HK-2 (cell line): ENCODE measurements around the gene DMRTB1.

Source experiments
- DNase-seq: peaks from one replicate; pipeline ENCODE4 v3.0.0-alpha.2; 2018; ENCODE audit not compliant: unreplicated experiment

DMRTB1 gene

DNA sequence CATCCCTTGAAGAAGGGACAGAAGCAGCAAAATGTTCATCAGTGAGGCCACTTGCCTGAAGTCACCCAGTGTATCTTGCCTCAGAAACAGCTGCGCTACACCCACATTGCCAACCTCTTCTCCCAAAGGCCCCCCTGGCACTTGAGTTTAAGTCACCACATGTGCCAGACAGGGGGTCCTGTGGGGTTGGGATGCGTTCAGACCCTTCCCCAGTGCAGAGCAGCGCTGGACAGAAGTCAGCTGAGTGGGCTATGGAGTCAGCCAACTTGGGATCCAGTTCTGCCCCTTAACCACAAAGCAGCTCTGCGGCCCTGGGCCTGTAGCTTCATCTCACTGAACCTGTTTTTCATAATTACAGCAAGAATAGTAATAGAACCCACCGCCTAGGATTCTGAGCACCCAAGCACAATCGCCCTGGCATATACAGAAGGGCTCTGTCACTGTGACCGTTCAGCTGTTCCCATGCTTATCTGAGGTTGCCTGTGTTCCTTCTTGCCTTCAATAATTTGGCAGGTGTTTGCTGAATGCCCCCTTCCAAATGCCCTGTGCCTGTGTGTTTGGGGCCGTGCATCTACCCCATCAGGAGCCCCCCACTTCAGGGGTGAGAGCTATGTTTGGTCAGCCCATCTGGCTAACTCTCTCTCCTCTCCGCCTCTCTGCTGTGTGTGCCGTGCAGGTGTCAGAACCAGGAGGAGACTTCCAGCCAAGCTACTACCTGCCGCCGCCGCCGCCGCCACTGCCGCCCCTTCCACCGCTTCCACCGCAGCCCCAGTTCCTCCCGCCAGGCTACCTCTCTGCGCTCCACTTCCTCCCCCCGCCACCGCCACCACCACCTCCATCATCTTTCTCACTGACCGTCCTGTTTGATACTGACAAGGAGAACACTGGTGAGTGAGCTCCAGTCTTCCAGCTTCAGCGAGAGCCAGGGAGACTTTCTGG is 5.0 kb downstream of the DMRTB1 start:
- no peak for DNase-seq

DNA sequence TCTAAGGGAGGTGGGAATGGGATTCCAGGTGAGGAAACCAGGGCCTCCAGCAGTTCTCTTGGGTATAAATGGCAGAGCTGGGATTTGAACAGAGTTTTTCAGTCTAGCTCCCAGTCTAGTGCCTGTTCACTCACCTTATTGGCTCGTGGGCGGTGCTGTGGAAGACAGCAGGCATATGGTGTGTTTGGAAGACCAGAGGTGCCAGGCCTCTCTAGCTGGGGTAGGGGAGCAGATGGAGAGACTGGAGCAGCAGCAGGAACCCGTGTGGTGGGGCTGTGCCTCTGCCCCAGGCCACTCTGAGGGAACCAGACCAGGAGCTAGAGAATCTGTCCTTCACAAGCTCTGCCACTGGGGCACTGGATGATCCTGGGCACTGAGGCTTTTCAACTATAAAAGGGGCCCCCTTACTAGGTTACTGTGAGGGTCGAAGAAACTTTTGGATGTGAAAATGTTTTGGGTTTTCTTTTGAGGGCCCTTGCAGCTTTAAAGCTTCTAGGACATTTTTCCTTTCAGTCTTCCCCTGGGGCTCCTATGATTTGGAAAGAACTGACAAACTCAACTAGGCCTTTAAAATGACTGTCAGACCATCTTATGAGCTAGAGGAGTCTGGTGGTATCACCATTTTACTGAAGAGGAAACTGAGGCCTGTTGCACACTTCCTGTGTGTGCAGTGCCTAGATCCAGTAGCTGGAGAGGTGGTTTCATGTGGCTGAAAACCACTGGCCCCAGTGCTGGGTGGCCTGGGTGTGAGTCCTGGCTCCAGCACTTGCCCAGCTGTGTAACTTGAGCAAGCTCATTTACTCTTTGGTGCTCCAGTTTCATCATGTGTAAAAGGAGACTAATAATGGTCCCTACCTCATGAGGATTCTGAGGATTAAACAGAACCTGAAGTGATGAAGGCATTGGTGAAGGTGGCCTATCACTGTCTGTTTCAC is 6.1 kb downstream of the DMRTB1 start:
- DNase-seq, result no peak

- DNase-seq, result no peak
These were observed 8.2 kb downstream of the DMRTB1 start for GRCh38 chr1:53467391-53467790.

DNA sequence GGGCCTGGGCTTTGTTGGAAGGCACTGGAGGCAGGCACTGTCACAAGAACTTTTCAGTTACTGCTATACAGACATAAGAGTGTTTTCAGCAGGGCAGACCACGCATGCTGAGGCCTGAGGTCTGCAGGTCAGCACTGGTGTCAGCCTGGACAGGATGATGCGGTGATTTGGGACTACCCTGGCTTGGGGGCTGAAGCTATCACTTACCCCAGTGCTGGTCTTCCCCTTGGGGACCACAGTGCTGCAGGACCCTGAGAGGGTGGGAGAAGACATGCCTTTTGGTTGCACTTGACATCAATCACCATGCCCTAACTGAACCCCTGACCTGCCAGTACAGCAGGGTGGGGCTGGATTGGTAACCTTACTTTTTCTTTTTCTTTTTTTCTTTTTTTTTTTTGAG is 9.2 kb downstream of the DMRTB1 start:
- DNase-seq, result no peak

- no peak for DNase-seq
These were observed 10.2 kb downstream of the DMRTB1 start for GRCh38 chr1:53469373-53469772.

DNA sequence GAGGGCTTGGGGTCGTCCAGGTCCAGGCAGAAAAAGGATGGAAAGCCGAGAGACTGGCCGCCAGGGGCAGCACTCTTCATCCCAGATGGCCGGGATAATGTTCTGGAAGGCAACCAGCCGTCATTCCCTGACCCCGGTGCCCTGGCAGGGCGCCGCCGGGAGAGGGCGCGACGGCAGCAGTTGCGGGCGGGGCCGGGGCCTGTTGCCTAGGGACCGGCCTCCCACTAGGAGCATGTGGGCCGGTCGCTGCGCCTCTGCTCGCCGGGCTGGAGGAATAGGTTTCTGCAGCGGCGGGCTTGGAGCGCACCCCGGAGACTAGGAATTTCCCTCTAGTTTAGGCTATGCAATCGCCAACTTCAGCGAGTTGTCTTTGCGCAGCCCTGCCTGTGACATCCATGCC is 11.0 kb downstream of the DMRTB1 start:
- no peak for DNase-seq

- DNase-seq, result no peak
These were observed 11.4 kb downstream of the DMRTB1 start for GRCh38 chr1:53470584-53470983.

DNA sequence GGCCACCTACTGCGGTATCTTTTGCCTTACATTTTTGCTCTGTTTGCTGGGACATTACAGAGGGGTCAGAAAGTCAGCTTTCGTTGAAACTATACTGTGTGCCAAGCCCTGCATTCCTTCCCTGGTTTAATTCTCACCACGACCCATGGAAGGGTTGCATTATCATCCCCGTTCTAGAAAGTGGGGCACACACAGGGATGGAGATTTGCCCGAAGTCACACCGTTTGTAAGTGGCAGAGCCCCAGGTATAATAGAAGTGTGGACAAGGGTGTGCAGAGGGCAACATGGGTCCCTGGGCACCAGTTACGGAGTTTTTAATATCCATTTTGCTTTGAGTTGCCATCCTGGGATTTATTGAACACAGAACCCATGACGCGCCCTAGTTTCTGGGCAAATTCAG is 11.8 kb downstream of the DMRTB1 start:
- DNase-seq, result no peak

GRCh38 chr1:53473463-53473862 is 14.3 kb downstream of the DMRTB1 start:
- no peak for DNase-seq

- DNase-seq, result no peak
These were observed 16.5 kb downstream of the DMRTB1 start for GRCh38 chr1:53475664-53476063.

DNA sequence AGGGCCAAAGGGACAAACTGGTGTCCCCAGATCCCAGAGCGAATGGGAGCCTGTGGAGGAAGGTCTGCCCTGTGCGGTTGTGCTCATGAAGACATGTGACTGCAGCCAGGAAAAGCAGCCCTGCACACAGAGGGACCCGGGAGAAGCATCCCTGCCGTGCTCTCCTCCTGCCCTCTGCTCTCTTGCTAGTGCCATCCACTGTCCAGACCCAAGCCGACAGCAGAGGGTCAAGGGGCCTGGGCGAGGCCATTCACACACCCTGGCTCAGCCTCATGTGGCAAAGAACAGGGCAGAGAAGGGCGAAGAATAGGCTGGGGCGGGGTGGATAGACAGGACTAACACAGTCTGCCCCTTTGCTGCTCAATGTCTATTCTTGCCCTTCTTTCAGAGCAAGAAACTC is 17.4 kb downstream of the DMRTB1 start:
- no peak for DNase-seq

DNA sequence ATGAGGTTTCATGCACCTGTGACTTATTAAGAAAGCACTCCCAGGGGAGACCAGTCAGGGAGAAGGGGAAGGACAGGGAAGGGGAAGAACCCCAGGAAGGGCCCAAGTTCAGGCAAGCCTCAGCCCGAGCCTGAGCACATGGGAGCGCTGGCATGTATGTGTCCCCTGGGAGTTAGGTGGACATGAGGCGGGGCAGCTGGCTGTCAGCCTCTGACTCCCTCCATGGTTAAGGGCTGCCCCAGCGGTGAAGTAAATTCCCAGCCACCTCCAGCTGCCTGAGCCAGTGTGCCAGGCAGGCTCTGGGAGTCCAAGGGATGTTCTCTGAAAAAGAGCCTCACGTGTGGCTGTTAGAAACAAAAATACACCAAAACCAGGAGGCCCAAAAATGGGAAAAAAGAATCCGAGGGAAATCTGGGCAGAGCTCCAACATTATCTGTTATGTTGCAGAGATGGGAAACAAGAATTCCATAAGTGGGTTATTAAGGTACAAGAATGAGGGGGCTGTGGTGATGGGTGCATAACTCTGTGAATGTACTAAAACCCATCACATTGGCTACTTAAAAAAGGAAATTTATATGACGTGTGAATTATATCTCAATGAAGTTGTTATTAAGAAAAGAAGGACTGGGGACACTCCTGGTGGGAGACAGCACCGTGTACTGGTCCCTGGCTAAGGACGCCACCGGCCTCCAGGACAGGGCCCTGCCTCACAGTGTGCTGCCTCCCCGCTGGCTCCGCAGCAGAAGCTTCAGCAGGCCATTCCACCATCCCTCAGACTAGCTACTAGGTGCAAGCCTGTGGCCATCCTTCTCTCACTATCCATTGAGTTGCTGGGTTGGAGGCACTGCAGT is 18.7 kb downstream of the DMRTB1 start:
- DNase-seq, result no peak

DNA sequence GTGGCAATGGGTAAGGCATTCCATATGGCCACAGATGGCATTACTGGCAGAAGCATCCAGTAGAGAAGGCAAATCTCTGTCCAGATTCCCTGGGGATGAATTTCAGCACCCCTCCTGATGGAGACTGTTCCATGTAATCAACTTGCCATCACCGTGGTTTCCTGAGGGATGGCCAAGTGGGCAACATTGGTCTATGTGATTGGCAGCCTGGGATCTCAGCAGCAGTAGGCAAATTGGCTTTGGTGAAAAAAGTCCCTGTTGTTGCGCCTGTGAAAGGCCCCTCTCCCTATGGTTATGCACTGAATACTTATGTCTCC is 19.3 kb downstream of the DMRTB1 start:
- no peak for DNase-seq

DNA sequence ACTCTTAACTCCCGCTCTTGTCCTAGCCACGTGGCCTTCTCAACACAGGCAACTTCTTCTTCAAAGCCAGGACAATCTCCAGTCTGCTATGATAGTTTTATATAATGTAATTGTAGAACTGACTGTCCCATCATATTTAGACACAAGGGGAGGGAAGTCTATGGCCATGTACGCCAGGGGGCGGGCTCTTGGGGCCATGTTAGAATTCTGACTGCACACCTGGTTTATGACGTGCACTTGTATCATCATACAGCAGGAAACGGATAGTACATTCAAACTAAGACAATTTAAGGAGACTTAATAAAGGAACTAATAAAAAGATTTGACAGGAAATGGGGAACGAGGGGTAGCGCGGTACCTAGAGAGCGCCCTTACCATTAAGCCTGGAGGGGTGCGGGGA is 21.5 kb downstream of the DMRTB1 start:
- DNase-seq, result no peak

DNA sequence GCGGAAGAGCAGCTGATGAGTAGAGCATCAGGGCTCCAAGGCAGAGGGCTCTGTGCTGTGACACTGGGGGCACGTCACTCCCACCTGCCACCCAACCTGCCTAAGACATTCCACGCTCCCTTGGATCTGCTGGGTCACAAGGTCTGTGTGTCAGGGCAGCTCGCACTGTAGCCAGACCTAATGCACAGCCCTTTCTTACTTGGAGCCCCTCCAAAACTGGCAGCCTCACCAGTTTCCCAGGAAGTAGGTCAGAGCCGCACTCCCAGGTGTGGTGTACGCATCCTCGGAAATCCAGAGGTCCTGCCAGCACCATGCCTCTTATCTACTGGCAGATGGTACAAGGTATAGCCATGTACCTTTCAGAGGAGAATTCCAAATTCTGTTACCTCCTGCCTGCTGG is 22.3 kb downstream of the DMRTB1 start:
- DNase-seq, result no peak

DNA sequence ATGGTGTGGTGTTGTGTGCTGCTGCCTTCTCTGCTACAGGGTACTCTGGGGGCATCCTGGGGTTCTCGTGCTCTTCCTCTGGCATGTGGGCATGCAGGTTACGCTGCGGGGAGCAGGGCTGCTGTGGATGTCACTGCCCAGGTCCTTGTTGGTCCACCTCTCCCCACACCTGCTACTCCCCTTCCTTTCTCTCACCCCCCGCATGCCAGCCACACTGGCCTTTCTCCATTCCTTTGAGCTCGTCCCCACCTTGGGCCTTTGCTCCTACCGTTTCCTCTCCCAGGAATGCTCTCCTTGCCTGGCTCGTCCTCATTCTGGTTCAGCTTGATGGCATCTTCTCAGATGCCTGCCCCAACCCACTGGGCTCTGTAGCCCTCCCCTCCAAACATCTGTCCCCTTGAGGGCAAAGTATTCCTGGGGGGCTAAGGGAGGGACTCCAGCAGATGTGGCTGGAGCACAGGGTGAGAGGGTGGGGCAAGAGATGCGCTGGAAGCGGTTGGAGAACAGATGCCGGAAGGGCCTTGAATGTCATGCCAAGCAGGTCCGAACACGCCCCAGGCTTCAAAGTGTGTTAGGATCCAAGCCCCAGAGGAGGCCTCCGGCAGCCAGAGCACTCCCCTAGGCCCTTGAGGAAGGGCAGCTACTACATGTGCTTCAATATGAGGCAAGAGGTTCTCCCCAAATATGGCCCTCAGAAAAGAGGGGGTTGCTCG is 23.4 kb downstream of the DMRTB1 start:
- no peak for DNase-seq

GRCh38 chr1:53483170-53483569 is 24.0 kb downstream of the DMRTB1 start:
- DNase-seq, result no peak

DNA sequence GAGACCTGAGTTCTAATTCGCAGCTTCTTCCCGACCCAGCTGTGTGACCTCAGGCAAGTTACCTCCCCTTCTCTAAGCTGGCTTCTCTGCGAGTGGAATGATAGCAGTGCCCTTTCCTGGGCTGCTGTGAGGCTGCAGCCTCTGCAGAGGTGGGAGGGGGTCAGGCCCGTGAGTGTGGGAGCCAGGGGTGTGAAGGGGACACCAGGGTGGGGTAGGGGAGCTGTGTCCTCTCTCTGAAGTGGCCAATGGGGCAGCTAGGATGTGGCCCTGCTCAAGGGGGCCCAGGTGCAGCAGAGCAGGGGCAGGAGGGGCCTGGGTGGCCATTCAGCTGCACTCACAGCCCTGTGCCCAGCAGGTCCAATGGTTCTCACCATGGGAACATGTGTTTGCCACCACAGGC is 24.5 kb downstream of the DMRTB1 start:
- no peak for DNase-seq

DNA sequence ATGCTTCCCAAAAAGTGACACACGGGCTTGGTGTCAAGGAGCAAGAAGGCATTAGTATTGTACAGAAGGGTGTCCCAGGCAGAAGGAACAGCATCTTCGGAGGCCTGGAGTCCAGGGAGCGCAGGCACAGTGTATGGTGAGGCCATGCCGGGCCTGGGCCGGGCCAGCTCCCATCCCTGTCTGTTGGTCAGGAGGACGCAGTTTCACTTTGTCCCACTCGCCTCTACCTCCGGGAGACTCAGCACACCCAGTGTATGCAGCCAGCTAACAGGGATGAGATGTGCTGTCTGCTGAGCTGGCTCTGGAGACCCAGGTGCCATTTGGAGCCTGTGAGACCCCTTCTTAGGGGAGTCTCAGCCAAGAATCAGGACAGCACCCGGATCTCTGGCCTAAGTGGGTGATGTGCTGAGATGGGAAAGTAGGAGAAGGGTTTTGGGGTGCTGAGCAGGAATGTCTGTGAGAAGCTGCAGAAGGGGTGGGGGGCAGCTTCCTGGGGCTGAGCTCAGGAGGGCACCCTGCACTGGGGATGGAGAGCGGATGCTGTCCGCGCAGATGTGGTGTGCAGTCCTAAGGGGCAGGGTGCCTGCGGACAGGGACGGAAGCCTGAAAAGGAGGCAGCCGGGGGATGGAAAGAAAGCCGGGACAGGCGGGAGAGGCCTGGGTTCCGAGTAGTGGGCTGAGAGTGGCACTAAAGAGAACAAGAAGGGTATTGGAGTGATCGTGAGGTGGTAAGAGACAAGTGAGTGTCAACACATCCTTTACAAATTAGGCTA is 25.7 kb downstream of the DMRTB1 start:
- DNase-seq, result no peak
